GM12878 (cell line): ENCODE measurements around the gene ATXN3. TPM values are rescaled to one million over a fixed set of nuclear protein-coding genes. Genes with fewer than 3 reads are reported as not detected.

Experiments
- ATAC-seq: fragments of 200-7000 bp; cut with Tn5 transposase; 3 replicates; pipeline ENCODE4 v1.9.1; 2020; ENCODE audit warnings: mild to moderate bottlenecking, moderate library complexity
- BruUV-seq: library from RNA; stranded (reverse); fragments of 400-500 nt; replicated peaks from 2 replicates; lab custom pipeline; 2021; lab: Mats Ljungman, UMichigan
- CTCF ChIA-PET: fragments of 300-600 bp; sonication (Branson Sonifier 250); formaldehyde crosslinking; extraction: SDS; loops from one replicate; lab custom pipeline; 2021; ENCODE audit warnings: inconsistent platforms; lab: Yijun Ruan, JAX
- POLR2A ChIA-PET: fragments of 350-600 bp; formaldehyde crosslinking; extraction: SDS; loops from one replicate; lab custom pipeline; 2021; ENCODE audit warnings: inconsistent platforms; lab: Charles Lee
- RAD21 ChIA-PET: fragments of 300-600 bp; sonication (Branson Sonifier 250); formaldehyde crosslinking; loops from one replicate; lab custom pipeline; 2023; ENCODE audit warnings: antibody characterized with exemption; ENCODE audit not compliant: unreplicated experiment; lab: Charles Lee
- SMC1A ChIA-PET: fragments of 300-600 bp; sonication (Branson Sonifier 250); formaldehyde crosslinking; loops from one replicate; lab custom pipeline; 2023; ENCODE audit not compliant: unreplicated experiment, uncharacterized antibody; lab: Charles Lee
- DNase-seq: peaks from one replicate; pipeline ENCODE4 v3.0.0-alpha.2; 2011; ENCODE audit warnings: low read depth, low spot score
- FAIRE-seq: peaks from 3 replicates; lab custom pipeline; 2011; peaks lifted over from hg19 to GRCh38; lab: Jason Lieb, UNC
- H2AFZ ChIP-seq: 2 replicates; pipeline ENCODE4 v1.6.0; 2011; ENCODE audit warnings: low read depth, low read length, control low read depth; ENCODE audit not compliant: control insufficient read depth
- H3K27ac ChIP-seq: 2 replicates; pipeline ENCODE4 v1.5.1; 2011; ENCODE audit warnings: control low read depth; ENCODE audit not compliant: control insufficient read depth, insufficient read depth
- H3K27me3 ChIP-seq, 2 experiments: replicated peaks in 1 of 2; 2 replicates each; pipeline versions ENCODE4 v1.6.0 to v1.6.1; 2011; ENCODE audit warnings: low read length in 1 of 2; ENCODE audit not compliant: control insufficient read depth in 2 of 2, insufficient read depth in 2 of 2
- H3K36me3 ChIP-seq, 2 experiments: 2 replicates each; pipeline ENCODE4 v1.5.1; 2011; ENCODE audit warnings: low read length in 1 of 2; ENCODE audit not compliant: control insufficient read depth in 2 of 2, insufficient read depth in 2 of 2
- H3K4me1 ChIP-seq: 2 replicates; pipeline ENCODE4 v1.6.1; 2011; ENCODE audit warnings: mild to moderate bottlenecking, low read length, moderate library complexity, mixed read lengths; ENCODE audit not compliant: control insufficient read depth, insufficient read depth
- H3K4me2 ChIP-seq: 2 replicates; pipeline ENCODE4 v1.6.0; 2011; ENCODE audit warnings: control low read depth; ENCODE audit not compliant: control insufficient read depth, insufficient read depth
- H3K4me3 ChIP-seq: fragments of 200-600 bp; sonication (generic); 2 replicates; pipeline ENCODE4 v1.5.1; 2016
- H3K79me2 ChIP-seq: 2 replicates; pipeline ENCODE4 v1.6.0; 2011; ENCODE audit warnings: low read length; ENCODE audit not compliant: control insufficient read depth, insufficient read depth
- H3K9ac ChIP-seq: 2 replicates; pipeline ENCODE4 v1.8.0; 2011; ENCODE audit warnings: low read length, control low read depth, mixed read lengths; ENCODE audit not compliant: control insufficient read depth, insufficient read depth
- H3K9me3 ChIP-seq: replicated peaks from 3 replicates; pipeline ENCODE4 v1.5.1; 2011; ENCODE audit warnings: mild to moderate bottlenecking, low read length; ENCODE audit not compliant: control insufficient read depth, insufficient read depth
- H4K20me1 ChIP-seq: 2 replicates; pipeline ENCODE4 v1.6.0; 2011; ENCODE audit not compliant: control insufficient read depth, insufficient read depth
- BRCA1 ChIP-seq: IDR thresholded peaks from 2 replicates; pipeline ENCODE4 v1.6.1; 2011; ENCODE audit warnings: low read depth, low read length, improper control_type of control experiment
- MTA2 ChIP-seq: fragments of 450-650 bp; IDR thresholded peaks from 2 replicates; pipeline ENCODE4 v1.6.1; 2016; ENCODE audit warnings: low read depth, mild to moderate bottlenecking, moderate library complexity
- POLR2AphosphoS5 ChIP-seq: IDR thresholded peaks from 2 replicates; pipeline ENCODE4 v1.6.1; 2011; ENCODE audit warnings: mild to moderate bottlenecking, low read length, inconsistent platforms
- POU2F2 ChIP-seq: IDR thresholded peaks from 3 replicates; pipeline ENCODE4 v1.6.1; 2011; ENCODE audit warnings: low read depth, mild to moderate bottlenecking, low read length, borderline replicate concordance
- SMC3 ChIP-seq: IDR thresholded peaks from 2 replicates; pipeline ENCODE4 v1.6.1; 2011; ENCODE audit warnings: low read length, improper control_type of control experiment, borderline replicate concordance
- SPI1 ChIP-seq: IDR thresholded peaks from 2 replicates; pipeline ENCODE4 v1.6.1; 2011; ENCODE audit warnings: low read depth, mild to moderate bottlenecking, low read length, moderate library complexity, borderline replicate concordance; ENCODE audit not compliant: insufficient read depth
- ZNF384 ChIP-seq: IDR thresholded peaks from 2 replicates; pipeline ENCODE4 v1.6.1; 2012; ENCODE audit warnings: low read depth, mild to moderate bottlenecking, low read length, improper control_type of control experiment, borderline replicate concordance
- WGBS: methylation state at CpG from one replicate; pipeline ENCODE4 v1.1.6; 2016; ENCODE audit warnings: low lambda C conversion rate; ENCODE audit not compliant: insufficient replicate concordance, insufficient coverage; ENCODE audit errors: missing lambda C conversion rate; 5-methylcytosine and 5-hydroxymethylcytosine counted together
- in situ Hi-C: fragments of 300-500 bp; cut with MboI; formaldehyde crosslinking; loops from 9 replicates; pipeline ENCODE4 v1.14.3; 2018; ENCODE audit warnings: mixed read lengths
- intact Hi-C: fragments of 100-400 bp; cut with micrococcal nuclease; formaldehyde crosslinking; loops from one replicate; pipeline ENCODE4 v1.14.2; 2022; ENCODE audit not compliant: unreplicated experiment
- polyA plus RNA-seq, 11 experiments: library from polyadenylated mRNA; depleted of rRNA in 4 of 11; unstranded in 6 of 11; stranded (reverse) in 5 of 11; fragments of >200 nt; fragmentation: Nextera tagmentation in 4 of 11; fragmentation: Illumina TruSeq in 1 of 11; extraction: Ambion mirVana in 4 of 11; extraction: Trizol in 1 of 11; gene quantifications; 1 replicate in 1 of 11; 2 replicates in 10 of 11; pipeline versions ENCODE4 v1.2.1 to v1.2.3, GENCODE V29; 2011 to 2016; ENCODE audit warnings: inconsistent platforms in 2 of 11, missing spikeins in 2 of 11, low read depth in 1 of 11
- total RNA-seq, 4 experiments: library from RNA; depleted of rRNA in 3 of 4; stranded (reverse); fragments of >200 nt in 3 of 4; fragmentation: Illumina TruSeq in 1 of 4; extraction: Trizol in 1 of 4; gene quantifications; 2 replicates each; pipeline versions ENCODE4 v1.2.1 to v1.2.3, GENCODE V29; 2013 to 2021
- TF ChIP-seq, protein P1 (sequence below): fragments of 450-650 bp; IDR thresholded peaks from 2 replicates; pipeline ENCODE4 v1.6.1; 2018; ENCODE audit warnings: mild to moderate bottlenecking, low read depth, moderate library complexity; ENCODE audit not compliant: partially characterized antibody
- TF ChIP-seq, protein P2 (sequence below): IDR thresholded peaks from 2 replicates; pipeline ENCODE4 v1.6.1; 2012; ENCODE audit warnings: low read length, inconsistent platforms
- TF ChIP-seq, protein P3 (sequence below): fragments of 450-650 bp; IDR thresholded peaks from 2 replicates; pipeline ENCODE4 v1.6.1; 2018; ENCODE audit warnings: borderline replicate concordance, mild to moderate bottlenecking; ENCODE audit not compliant: partially characterized antibody

ATXN3 gene
- total and polyA plus RNA-seq, 10 of the 15 experiments (the other 5 are each of a cell fraction or from before 2014, with no cell fraction given), result 15.1 to 27.3 (median 19.2) TPM

DNA sequence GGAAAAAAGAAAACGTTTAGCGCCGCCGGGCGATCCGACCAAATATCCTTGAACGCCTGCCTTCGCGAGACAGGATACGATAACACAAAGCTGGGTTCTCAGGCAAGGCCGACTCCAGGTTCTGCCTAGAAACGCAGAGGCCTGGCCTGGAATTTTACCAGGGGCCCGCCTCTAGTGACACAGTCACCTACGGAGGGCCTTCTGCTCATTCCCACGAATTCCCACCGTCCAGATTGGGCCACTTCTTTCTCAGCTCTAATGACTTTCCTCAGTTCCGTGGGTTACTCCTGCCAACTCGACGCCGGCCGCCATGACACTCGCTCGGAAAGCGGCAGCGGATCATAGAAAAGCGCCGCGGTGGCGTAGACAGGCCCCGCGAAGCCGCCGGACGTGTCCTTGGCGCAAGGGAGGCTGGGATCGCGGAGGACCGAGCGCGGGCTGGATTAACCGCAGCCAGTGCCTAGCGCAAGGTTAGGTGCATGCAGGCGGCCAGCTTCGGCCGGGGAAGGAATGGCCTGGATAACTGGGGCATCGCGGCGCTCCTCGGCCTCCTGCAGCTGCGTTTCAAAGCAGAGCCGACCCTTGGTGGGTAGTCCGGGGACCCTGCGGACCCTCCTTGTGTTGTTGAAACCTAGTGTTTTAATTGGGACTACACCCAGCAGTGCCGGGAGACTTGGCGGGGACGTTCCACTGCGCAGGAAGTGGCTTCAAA, 66.5 kb downstream of the ATXN3 start, which contains the start of gene TRIP11 (continued):
- peak; percentile 91 for TF ChIP-seq POLR2AphosphoS5
- TF ChIP-seq POU2F2, result peak; percentile 92; the same call in 2 of the 3 replicates
- TF ChIP-seq, all 136 proteins: peak for 70

DNA sequence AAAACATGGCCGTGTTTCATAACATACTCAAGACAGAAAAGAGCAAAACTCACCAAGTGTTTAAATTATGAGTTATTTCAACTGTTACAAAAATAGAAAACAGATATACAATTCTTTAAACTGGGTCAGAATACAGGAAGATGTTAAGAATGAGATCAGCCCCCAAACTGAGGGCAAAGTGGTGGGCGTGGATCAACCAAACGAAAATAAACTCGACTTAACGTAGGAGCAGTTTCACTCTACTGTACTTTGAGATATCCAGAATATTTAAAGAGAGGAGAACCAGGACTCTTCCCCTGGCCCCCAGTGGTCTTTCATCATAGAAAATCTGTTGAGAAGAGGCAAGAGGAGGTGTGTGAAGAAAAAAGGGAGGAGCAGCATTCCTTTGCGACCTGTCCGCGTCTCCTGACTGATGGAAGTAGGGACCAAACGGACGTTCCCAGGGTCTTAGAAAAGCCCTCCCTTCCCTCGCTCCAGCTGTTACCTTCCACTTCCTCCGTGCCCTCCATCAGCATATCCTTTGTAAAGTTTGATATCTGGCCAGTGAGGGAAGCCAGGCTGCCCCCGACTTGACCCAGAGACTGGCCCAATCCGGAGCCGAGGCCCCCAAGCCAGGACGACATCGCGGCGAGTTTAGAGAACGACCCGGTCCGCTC, 67.2 kb downstream of the ATXN3 start:
- FAIRE-seq, result no peak
- H3K36me3 ChIP-seq, result no peaks in the 10 kb centered on the region
- ChIA-PET POLR2A (interaction anchor here (1.1 to 1.8 kb wide), 2 partner anchors 68 to 538 kb away, joined by 3 to 8 read pairs; partner anchors contain the start of gene ATXN3), SMC1A (interaction anchor here (0.6 to 1.4 kb wide), 2 partner anchors 65 to 84 kb away, joined by 3 to 7 read pairs; no protein-coding TSS in a partner anchor), RAD21 (interaction anchor here (1.3 to 2.0 kb wide), 2 partner anchors 67 to 82 kb away, joined by 3 to 6 read pairs; partner anchors contain the start of genes ATXN3, CPSF2 and NDUFB1), CTCF (interaction anchor here (1.1 to 2.2 kb wide), 3 partner anchors 42 to 67 kb away, joined by 3 to 12 read pairs (median 5); partner anchors contain the start of gene ATXN3)
- BruUV-seq, result TSS peak; percentile 90
- in situ Hi-C loops, result no loop called here
- H3K4me2 ChIP-seq, result peak overlapping the region; percentile 93
- 2% methylated on average over 21 of the region's 22 CpGs for WGBS
- no peak for DNase-seq
- H2AFZ ChIP-seq, result peak overlapping the region; percentile 97
- peak overlapping the region; percentile 100 for H3K9ac ChIP-seq
- H4K20me1 ChIP-seq, result no peaks in the 10 kb centered on the region
- ATAC-seq, result peak; percentile 52
- H3K4me3 ChIP-seq, result peak overlapping the region; percentile 82
- peaks cover 61% of the 10 kb centered on the region for H3K79me2 ChIP-seq
- no peaks in the 10 kb centered on the region for H3K27me3 ChIP-seq
- intact Hi-C loops, result no loop called here
- H3K9me3 ChIP-seq, result no peaks in the 10 kb centered on the region; the same call in 1 of the 3 replicates
- no peaks in the 10 kb centered on the region for H3K4me1 ChIP-seq
- H3K27ac ChIP-seq, result peak overlapping the region; percentile 99
- peak; percentile 6; the same call in 1 of the 2 replicates for TF ChIP-seq SPI1
- no peak for TF ChIP-seq ZNF384
- TF ChIP-seq, protein P1, sequence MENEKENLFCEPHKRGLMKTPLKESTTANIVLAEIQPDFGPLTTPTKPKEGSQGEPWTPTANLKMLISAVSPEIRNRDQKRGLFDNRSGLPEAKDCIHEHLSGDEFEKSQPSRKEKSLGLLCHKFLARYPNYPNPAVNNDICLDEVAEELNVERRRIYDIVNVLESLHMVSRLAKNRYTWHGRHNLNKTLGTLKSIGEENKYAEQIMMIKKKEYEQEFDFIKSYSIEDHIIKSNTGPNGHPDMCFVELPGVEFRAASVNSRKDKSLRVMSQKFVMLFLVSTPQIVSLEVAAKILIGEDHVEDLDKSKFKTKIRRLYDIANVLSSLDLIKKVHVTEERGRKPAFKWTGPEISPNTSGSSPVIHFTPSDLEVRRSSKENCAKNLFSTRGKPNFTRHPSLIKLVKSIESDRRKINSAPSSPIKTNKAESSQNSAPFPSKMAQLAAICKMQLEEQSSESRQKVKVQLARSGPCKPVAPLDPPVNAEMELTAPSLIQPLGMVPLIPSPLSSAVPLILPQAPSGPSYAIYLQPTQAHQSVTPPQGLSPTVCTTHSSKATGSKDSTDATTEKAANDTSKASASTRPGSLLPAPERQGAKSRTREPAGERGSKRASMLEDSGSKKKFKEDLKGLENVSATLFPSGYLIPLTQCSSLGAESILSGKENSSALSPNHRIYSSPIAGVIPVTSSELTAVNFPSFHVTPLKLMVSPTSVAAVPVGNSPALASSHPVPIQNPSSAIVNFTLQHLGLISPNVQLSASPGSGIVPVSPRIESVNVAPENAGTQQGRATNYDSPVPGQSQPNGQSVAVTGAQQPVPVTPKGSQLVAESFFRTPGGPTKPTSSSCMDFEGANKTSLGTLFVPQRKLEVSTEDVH, result no peak
- no peak for TF ChIP-seq BRCA1
- no peak for TF ChIP-seq SMC3
- no peak for TF ChIP-seq MTA2
- TF ChIP-seq, protein P2, sequence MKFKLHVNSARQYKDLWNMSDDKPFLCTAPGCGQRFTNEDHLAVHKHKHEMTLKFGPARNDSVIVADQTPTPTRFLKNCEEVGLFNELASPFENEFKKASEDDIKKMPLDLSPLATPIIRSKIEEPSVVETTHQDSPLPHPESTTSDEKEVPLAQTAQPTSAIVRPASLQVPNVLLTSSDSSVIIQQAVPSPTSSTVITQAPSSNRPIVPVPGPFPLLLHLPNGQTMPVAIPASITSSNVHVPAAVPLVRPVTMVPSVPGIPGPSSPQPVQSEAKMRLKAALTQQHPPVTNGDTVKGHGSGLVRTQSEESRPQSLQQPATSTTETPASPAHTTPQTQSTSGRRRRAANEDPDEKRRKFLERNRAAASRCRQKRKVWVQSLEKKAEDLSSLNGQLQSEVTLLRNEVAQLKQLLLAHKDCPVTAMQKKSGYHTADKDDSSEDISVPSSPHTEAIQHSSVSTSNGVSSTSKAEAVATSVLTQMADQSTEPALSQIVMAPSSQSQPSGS, result peak; percentile 48
- TF ChIP-seq, protein P3, sequence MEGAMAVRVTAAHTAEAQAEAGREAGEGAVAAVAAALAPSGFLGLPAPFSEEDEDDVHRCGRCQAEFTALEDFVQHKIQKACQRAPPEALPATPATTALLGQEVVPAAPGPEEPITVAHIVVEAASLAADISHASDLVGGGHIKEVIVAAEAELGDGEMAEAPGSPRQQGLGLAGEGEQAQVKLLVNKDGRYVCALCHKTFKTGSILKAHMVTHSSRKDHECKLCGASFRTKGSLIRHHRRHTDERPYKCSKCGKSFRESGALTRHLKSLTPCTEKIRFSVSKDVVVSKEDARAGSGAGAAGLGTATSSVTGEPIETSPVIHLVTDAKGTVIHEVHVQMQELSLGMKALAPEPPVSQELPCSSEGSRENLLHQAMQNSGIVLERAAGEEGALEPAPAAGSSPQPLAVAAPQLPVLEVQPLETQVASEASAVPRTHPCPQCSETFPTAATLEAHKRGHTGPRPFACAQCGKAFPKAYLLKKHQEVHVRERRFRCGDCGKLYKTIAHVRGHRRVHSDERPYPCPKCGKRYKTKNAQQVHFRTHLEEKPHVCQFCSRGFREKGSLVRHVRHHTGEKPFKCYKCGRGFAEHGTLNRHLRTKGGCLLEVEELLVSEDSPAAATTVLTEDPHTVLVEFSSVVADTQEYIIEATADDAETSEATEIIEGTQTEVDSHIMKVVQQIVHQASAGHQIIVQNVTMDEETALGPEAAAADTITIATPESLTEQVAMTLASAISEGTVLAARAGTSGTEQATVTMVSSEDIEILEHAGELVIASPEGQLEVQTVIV, result no peak
